ENCODE results near the gene CHCHD3.
A peak's percentile ranks its signal among the peaks of the same experiment; 100 is the strongest.

CHCHD3 gene

GRCh38 chr7:133054162-133054840 lies 27.6 kb downstream of the CHCHD3 start:
- no peak overlapping the region for H3K4me3 ChIP-seq (ENCODE audit: low read length)
- H3K27ac ChIP-seq (ENCODE audit: low read depth, low read length), result no peak overlapping the region
- no peaks in the 10 kb centered on the region for H3K27me3 ChIP-seq (ENCODE audit: insufficient read depth, low read length)
- H3K9me3 ChIP-seq (ENCODE audit: insufficient read depth, low read depth, low read length), result no peaks in the 10 kb centered on the region
- WGBS, result 90% methylated on average over 1 of the region's 2 CpGs
- H3K36me3 ChIP-seq (ENCODE audit: insufficient read depth, low read length), result no peaks in the 10 kb centered on the region
- peaks cover 16% of the 10 kb centered on the region for H3K4me1 ChIP-seq (ENCODE audit: insufficient read depth, low read length)
- H3K9ac ChIP-seq (ENCODE audit: low read depth, low read length), result no peak overlapping the region

DNA sequence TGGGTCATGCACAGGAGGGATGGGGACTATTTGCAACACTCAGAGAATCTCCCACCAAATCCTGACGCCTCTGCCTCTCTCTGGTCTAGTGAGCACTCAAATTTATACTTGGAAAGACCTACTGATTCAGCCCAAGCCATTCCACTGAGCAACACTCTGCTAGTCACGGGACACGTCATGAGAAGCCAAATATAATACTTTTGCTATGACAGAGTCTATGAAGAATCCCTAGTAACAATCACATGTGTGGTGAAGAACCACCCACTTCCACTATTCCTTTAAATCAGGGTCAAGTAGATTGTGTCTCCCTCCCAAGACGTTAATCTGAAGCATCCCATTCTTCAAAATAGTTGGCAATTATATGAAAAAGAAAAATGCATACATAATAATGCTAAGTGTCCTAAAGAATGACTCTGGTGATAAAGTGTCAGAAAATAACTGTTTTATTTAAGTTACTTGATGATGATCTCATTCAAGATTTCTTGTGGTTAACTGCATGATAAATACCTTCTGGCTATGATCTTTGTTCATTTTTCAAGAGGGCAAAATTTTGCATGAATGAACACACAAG lies 28.5 kb downstream of the CHCHD3 start:
- H3K36me3 ChIP-seq (ENCODE audit: insufficient read depth, low read length), result no peaks in the 10 kb centered on the region
- H3K9me3 ChIP-seq (ENCODE audit: insufficient read depth, low read depth, low read length), result no peaks in the 10 kb centered on the region
- H3K9ac ChIP-seq (ENCODE audit: low read depth, low read length), result no peak overlapping the region
- no peak overlapping the region for H3K27ac ChIP-seq (ENCODE audit: low read depth, low read length)
- no peaks in the 10 kb centered on the region for H3K27me3 ChIP-seq (ENCODE audit: insufficient read depth, low read length)
- WGBS, result 95% methylated on average over 3 of the region's 4 CpGs
- no peak overlapping the region for H3K4me3 ChIP-seq (ENCODE audit: low read length)
- peaks cover 16% of the 10 kb centered on the region for H3K4me1 ChIP-seq (ENCODE audit: insufficient read depth, low read length)

- WGBS, result 88% methylated on average over 2 of the region's 2 CpGs
- H3K9ac ChIP-seq (ENCODE audit: low read depth, low read length), result no peak overlapping the region
These were observed 29.1 kb downstream of the CHCHD3 start for GRCh38 chr7:133052826-133053225.

GRCh38 chr7:133052401-133052756 lies 29.5 kb downstream of the CHCHD3 start:
- no peaks in the 10 kb centered on the region for H3K9me3 ChIP-seq (ENCODE audit: insufficient read depth, low read depth, low read length)

More at GRCh38 chr7:133052826-133053225, 29.1 kb downstream of the CHCHD3 start:
- Histone ChIP-seq H3K27me3 (ENCODE audit: insufficient read depth, low read length) (no peaks in the 10 kb centered on the region), H3K9me3 (ENCODE audit: insufficient read depth, low read depth, low read length) (no peaks in the 10 kb centered on the region), H3K4me3 (ENCODE audit: low read length) (no peak overlapping the region), H3K4me1 (ENCODE audit: insufficient read depth, low read length) (peaks cover 16% of the 10 kb centered on the region), H3K36me3 (ENCODE audit: insufficient read depth, low read length) (no peaks in the 10 kb centered on the region), H3K27ac (ENCODE audit: low read depth, low read length) (no peak overlapping the region)

GRCh38 chr7:133051719-133052400 lies 30.0 kb downstream of the CHCHD3 start:
- H3K27ac ChIP-seq (ENCODE audit: low read depth, low read length), result no peak overlapping the region
- WGBS, result 98% methylated on average over 4 of the region's 5 CpGs
- H3K4me1 ChIP-seq (ENCODE audit: insufficient read depth, low read length), result peaks cover 16% of the 10 kb centered on the region
- H3K9ac ChIP-seq (ENCODE audit: low read depth, low read length), result no peak overlapping the region
- H3K4me3 ChIP-seq (ENCODE audit: low read length), result no peak overlapping the region
- no peaks in the 10 kb centered on the region for H3K27me3 ChIP-seq (ENCODE audit: insufficient read depth, low read length)
- no peaks in the 10 kb centered on the region for H3K36me3 ChIP-seq (ENCODE audit: insufficient read depth, low read length)
- no peaks in the 10 kb centered on the region for H3K9me3 ChIP-seq (ENCODE audit: insufficient read depth, low read depth, low read length)

More at GRCh38 chr7:133052401-133052756, 29.5 kb downstream of the CHCHD3 start:
- peaks cover 16% of the 10 kb centered on the region for H3K4me1 ChIP-seq (ENCODE audit: insufficient read depth, low read length)
- no peak overlapping the region for H3K9ac ChIP-seq (ENCODE audit: low read depth, low read length)
- H3K4me3 ChIP-seq (ENCODE audit: low read length), result no peak overlapping the region
- H3K27ac ChIP-seq (ENCODE audit: low read depth, low read length), result no peak overlapping the region
- no peaks in the 10 kb centered on the region for H3K36me3 ChIP-seq (ENCODE audit: insufficient read depth, low read length)
- WGBS, result 87% methylated on average over 1 of the region's 1 CpG
- H3K27me3 ChIP-seq (ENCODE audit: insufficient read depth, low read length), result no peaks in the 10 kb centered on the region

- Histone ChIP-seq H3K27ac (ENCODE audit: low read depth, low read length) (no peak overlapping the region), H3K27me3 (ENCODE audit: insufficient read depth, low read length) (no peaks in the 10 kb centered on the region), H3K4me1 (ENCODE audit: insufficient read depth, low read length) (peaks cover 18% of the 10 kb centered on the region), H3K9me3 (ENCODE audit: insufficient read depth, low read depth, low read length) (no peaks in the 10 kb centered on the region), H3K36me3 (ENCODE audit: insufficient read depth, low read length) (no peaks in the 10 kb centered on the region), H3K4me3 (ENCODE audit: low read length) (no peak overlapping the region), H3K9ac (ENCODE audit: low read depth, low read length) (no peak overlapping the region)
- 31% methylated on average over 2 of the region's 2 CpGs for WGBS
These were observed 30.8 kb downstream of the CHCHD3 start for GRCh38 chr7:133051066-133051465.

GRCh38 chr7:133050200-133050995 lies 31.5 kb downstream of the CHCHD3 start:
- H3K4me3 ChIP-seq (ENCODE audit: low read length), result no peak overlapping the region
- no peaks in the 10 kb centered on the region for H3K36me3 ChIP-seq (ENCODE audit: insufficient read depth, low read length)
- no peaks in the 10 kb centered on the region for H3K27me3 ChIP-seq (ENCODE audit: insufficient read depth, low read length)
- peaks cover 21% of the 10 kb centered on the region for H3K4me1 ChIP-seq (ENCODE audit: insufficient read depth, low read length)
- WGBS, result 91% methylated on average over 5 of the region's 5 CpGs
- H3K9me3 ChIP-seq (ENCODE audit: insufficient read depth, low read depth, low read length), result no peaks in the 10 kb centered on the region
- no peak overlapping the region for H3K27ac ChIP-seq (ENCODE audit: low read depth, low read length)
- no peak overlapping the region for H3K9ac ChIP-seq (ENCODE audit: low read depth, low read length)

DNA sequence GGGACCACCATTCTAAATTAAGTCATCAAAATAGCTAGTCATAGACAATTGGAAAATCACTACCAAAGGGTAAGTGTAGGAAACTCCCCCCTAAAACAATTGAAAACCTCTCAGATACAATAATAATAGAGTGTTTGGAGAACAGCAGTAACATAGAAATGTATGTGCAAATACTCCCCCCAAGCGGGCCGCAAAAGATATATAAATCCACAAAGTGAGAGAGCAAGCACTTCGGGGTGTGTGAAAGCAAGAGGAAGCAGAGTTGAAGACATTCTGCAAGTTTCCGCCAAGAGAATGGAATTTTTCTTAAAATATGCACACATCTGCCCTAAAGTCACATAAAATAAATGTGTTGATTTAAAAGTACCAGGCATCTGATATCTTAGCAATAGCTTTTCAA lies 33.3 kb downstream of the CHCHD3 start:
- peaks cover 36% of the 10 kb centered on the region for H3K4me1 ChIP-seq (ENCODE audit: insufficient read depth, low read length)
- no peak overlapping the region for H3K4me3 ChIP-seq (ENCODE audit: low read length)
- no peaks in the 10 kb centered on the region for H3K27me3 ChIP-seq (ENCODE audit: insufficient read depth, low read length)
- no peaks in the 10 kb centered on the region for H3K9me3 ChIP-seq (ENCODE audit: insufficient read depth, low read depth, low read length)
- WGBS, result 91% methylated on average over 4 of the region's 4 CpGs
- no peak overlapping the region for H3K9ac ChIP-seq (ENCODE audit: low read depth, low read length)
- no peak overlapping the region for H3K27ac ChIP-seq (ENCODE audit: low read depth, low read length)
- no peaks in the 10 kb centered on the region for H3K36me3 ChIP-seq (ENCODE audit: insufficient read depth, low read length)

- Histone ChIP-seq H3K27ac (ENCODE audit: low read depth, low read length) (no peak overlapping the region), H3K4me1 (ENCODE audit: insufficient read depth, low read length) (peaks cover 39% of the 10 kb centered on the region), H3K9ac (ENCODE audit: low read depth, low read length) (no peak overlapping the region), H3K9me3 (ENCODE audit: insufficient read depth, low read depth, low read length) (no peaks in the 10 kb centered on the region), H3K27me3 (ENCODE audit: insufficient read depth, low read length) (no peaks in the 10 kb centered on the region), H3K4me3 (ENCODE audit: low read length) (no peak overlapping the region), H3K36me3 (ENCODE audit: insufficient read depth, low read length) (no peaks in the 10 kb centered on the region)
- no CpG with 5 or more reads among the region's 2 CpGs for WGBS
These were observed 34.6 kb downstream of the CHCHD3 start for GRCh38 chr7:133047321-133047720.

GRCh38 chr7:133044722-133045473 lies 37.0 kb downstream of the CHCHD3 start:
- H3K27ac ChIP-seq (ENCODE audit: low read depth, low read length), result peak overlapping the region; percentile 32; the same call in 1 of the 2 replicates
- H3K4me1 ChIP-seq (ENCODE audit: insufficient read depth, low read length), result peaks cover 51% of the 10 kb centered on the region
- H3K9me3 ChIP-seq (ENCODE audit: insufficient read depth, low read depth, low read length), result no peaks in the 10 kb centered on the region
- no peaks in the 10 kb centered on the region for H3K27me3 ChIP-seq (ENCODE audit: insufficient read depth, low read length)
- no peak overlapping the region for H3K4me3 ChIP-seq (ENCODE audit: low read length)
- H3K36me3 ChIP-seq (ENCODE audit: insufficient read depth, low read length), result no peaks in the 10 kb centered on the region
- 20% methylated on average over 9 of the region's 9 CpGs for WGBS
- no peak overlapping the region for H3K9ac ChIP-seq (ENCODE audit: low read depth, low read length)
